Kasumi-1 (cell line): ENCODE measurements around the gene CLDN11.

Experiments
- DNase-seq, 2 experiments: peaks; one replicate each; lab custom pipeline; 2025; lab: John Stamatoyannopoulos, UW

The CLDN11 gene

GRCh38 chr3:170418422-170419398 is at the start of gene CLDN11:
Gene CLDN11 (plus strand): TSS chr3:170418868. CDS start chr3:170419067, 199 bp downstream.
- DNase-seq: no peak

DNA sequence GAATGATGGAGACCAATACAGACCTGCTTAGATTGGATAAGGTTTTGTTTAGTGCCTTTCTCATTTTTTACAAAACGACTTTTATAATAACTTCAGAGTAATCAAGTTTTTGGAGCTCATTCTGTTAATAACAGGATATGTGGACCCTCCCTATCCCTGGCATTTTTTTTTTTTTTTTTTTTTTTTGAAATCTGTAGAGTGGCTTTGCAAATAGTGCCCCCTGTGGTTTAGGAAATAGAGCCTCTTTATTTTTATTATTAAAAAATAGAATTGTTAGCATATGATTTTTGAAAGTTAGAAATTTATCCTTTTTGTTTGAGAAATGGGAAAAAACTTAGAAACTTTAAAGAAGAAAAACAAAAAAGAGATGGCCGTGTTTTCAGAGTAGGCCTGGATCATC is 49.7 kb upstream of the CLDN11 start:
- peak; percentile 29 to 47 for DNase-seq

DNA sequence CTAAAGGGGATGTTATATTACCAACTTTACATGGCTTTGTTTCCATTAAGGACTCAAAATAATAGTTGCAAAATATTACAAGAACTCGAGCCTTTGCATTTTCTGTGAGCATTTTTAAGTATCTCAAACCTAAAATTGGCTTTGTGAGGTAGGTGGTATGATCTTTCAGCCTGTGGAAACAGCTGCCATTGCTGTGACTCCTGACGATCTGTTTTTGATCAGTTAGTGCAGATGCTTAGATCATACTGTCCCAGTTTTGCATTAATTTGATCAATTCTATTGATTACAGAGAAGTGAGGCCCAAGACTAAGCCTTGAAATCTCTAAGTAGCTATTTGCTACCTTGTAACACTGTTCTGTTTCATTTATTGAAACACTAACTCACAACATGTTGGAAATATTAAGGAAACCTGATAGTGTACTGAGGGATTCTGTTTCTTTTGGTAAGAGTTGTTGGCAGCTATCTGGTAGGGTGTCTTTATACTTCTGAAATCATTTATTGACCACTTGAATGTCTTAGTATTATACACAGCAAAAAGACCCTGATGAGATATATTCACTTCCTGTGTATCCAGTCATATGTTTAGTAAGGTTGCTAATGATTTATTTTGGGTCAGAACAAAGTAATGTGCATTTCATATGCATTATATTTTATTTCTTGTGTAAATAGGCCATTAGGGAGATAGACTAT is 46.3 kb upstream of the CLDN11 start:
- no peak for DNase-seq

GRCh38 chr3:170383567-170383966 is 35.1 kb upstream of the CLDN11 start:
- no peak for DNase-seq

- DNase-seq: no peak
Measured at GRCh38 chr3:170386468-170386867, 32.2 kb upstream of the CLDN11 start.

DNA sequence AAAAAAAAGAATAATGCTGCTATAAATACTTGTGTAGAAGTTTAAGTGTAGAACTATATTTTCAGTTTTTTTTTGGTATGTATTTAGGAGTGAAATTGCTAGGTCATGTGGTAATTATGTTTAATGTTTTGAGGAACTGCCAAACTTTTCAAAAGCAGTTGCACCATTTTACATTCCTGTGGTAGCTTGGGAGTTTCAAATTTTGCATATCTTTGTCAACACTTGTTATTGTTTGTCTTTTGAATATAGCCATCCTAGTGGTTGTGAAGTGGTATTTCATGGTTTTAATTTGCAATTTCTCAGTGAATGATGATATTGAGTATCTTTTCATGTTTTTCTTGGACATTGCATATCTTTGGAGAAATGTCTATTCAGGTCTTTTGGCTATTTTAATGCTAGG is 30.7 kb upstream of the CLDN11 start:
- no peak for DNase-seq

DNA sequence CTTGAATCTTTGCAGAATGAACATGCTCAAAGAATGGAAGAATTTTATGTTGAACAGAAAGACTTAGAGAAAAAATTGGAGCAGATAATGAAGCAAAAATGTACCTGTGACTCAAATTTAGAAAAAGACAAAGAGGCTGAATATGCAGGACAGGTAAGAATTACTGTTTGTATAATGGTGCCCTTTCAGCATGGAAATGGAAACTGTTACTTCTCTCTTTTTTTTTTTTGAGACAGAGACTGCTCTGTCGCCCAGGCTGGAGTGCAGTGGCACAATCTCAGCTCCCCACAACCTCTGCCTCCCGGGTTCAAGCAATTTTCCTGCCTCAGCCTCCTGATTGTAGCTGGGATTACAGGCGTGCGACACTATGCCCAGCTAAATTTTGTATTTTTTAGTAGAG is 27.6 kb upstream of the CLDN11 start:
- DNase-seq: no peak

DNA sequence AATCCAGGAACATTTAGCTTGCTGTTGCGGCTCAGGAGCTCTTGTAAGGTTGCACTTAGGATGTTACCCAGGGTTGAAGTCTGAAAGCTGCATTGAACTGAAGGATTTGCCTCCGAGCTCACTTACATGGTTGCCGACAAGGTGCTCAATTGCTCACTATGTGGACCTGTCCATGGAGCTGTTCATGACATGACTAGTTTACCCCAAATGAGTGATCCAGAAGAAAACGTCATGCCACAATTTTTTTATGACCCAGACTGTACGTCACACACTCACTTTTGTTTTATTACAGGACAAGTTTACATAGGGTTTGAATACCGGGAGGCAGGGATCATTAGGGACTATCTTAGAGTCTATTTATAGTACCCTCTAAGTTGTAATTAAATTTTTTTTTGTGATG is 21.0 kb upstream of the CLDN11 start:
- DNase-seq: no peak

DNA sequence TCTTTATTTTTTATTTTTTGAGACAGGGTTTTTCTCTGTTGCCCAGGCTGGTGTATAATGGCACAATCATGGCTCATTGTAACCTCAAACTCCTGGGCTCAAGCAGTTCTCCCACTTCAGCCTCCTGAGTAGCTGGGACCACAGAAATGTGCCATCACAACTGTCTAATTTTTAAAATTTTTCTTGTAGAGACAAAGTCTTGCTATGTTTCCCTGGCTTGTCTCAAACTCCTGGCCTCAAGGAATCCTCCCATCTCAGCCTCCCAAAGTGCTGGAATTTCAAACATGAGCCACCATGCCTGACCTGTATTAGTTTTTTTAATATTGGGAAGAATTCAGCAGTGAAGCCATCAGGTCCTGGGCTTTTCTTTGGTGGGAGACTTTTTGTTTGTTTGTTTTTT is 13.6 kb upstream of the CLDN11 start:
- no peak for DNase-seq

- peak; percentile 28 to 48 for DNase-seq
Measured at GRCh38 chr3:170410428-170411029, 8.1 kb upstream of the CLDN11 start.

DNA sequence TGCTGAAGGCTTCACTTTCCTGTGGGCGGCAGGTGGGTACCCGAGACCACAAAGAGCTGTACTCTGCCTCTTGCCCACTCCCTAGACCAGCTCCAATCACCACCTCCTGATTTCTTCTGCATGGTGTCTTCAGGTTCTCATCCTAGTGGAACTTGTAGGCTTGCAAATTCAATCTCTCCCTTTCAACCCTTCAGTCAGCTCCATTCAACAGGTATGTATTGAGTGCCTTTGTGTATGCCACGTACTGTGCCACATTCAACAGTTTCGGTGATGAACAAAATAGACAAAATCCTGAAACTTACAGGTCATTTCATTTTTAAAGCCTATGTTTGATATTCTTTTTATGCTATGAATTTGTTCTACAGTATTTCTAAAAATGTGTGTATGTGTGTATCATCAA is 5.4 kb upstream of the CLDN11 start:
- no peak for DNase-seq

DNA sequence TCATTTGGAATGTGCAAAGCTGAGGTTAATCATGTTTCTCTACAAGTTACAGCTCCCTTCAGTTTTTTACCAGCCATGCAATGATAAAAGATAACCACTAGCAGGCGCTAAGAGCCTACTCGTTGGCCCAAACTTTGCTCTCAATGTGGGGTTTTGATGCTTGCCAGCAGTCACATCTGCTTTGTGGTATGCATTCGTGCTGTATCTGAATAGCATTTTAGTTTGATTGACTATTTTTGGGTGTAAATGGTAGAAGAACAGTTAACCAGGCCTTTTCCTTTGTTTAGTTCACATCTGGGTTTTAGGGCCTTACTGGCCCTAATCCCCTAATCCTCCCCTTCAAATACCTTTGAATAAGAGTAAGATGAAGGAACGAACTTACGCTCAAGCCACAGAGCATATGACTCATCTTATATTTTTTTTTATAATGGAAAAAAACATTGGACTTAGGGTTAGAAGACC is 4.4 kb upstream of the CLDN11 start:
- DNase-seq: peak; percentile 78 to 85

GRCh38 chr3:170417090-170417489 is 1.6 kb upstream of the CLDN11 start:
- DNase-seq: no peak

GRCh38 chr3:170419557-170420087 is 954 bp downstream of the CLDN11 start:
- DNase-seq: no peak

DNA sequence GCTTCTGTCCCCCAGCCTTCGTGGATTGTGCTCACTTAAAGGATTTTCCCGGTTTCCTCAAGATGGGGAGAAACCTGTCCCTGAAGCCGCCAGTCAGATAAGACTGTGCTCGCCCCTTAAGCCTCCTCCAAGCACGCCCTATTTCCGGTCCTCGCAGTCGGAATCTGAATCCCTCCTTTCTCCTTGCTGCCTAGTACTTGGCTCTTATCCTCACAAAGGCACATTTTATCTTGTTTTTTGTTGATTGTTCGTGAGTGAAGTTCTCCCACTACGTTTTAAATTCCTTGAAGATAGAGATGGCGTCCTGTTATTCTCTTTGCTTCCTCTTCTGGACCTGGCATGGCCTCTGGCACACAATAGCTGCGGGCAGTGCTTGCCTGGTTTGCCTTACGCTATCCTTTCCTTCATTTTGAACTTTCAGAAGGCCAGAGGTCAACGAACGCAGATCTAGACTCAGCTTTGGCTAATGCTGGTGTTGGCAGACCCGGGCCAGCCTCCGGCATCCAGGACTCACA is 1.7 kb downstream of the CLDN11 start:
- no peak for DNase-seq

DNA sequence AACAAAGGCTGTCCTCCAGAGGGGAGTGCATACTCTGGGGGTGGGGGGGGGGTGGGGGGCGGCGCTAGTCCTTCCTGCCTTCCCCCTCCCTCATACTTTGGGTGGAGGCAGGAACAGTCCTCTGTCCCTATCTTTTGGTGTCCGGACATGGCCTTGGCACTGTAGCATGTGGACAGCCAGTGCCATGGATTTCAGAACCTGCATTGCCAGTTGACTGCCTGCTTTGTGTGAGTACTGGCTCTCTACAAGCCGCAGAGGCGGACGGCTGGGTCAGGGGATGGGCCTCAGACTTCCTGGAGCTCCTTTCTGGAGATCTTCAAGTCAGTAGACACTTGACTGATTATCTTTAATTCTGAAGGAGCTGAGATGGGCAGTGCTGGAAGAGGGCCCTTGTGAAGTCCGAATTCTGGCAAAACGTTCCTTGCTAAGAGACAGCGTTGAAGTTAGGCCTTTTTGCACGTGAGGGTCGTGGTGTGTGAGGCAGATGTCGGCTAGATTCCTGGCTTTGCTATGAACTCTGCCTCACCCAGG is 2.5 kb downstream of the CLDN11 start:
- no peak for DNase-seq

DNA sequence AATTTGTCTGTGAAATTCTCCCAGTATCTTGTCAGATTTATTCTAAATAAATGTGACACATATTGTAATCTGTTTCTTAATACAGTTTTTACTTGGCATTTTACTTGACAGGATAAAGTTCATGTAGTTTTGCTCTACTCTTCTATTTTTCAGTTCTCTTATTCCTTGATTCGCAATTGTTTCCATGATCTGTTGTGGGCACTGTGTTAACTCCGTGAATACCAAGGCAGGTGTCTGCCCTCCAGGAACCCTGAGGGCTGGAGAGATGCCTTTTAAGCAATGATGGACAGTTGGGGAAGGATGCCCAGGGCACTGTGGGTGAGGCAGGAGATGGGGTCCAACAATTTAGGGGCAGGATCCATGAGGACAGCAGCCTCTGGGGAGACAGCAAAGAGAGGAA is 3.1 kb downstream of the CLDN11 start:
- no peak for DNase-seq

- no peak for DNase-seq
Measured at GRCh38 chr3:170423001-170423615, 4.4 kb downstream of the CLDN11 start.

GRCh38 chr3:170424879-170425278 is 6.2 kb downstream of the CLDN11 start:
- no peak for DNase-seq

DNA sequence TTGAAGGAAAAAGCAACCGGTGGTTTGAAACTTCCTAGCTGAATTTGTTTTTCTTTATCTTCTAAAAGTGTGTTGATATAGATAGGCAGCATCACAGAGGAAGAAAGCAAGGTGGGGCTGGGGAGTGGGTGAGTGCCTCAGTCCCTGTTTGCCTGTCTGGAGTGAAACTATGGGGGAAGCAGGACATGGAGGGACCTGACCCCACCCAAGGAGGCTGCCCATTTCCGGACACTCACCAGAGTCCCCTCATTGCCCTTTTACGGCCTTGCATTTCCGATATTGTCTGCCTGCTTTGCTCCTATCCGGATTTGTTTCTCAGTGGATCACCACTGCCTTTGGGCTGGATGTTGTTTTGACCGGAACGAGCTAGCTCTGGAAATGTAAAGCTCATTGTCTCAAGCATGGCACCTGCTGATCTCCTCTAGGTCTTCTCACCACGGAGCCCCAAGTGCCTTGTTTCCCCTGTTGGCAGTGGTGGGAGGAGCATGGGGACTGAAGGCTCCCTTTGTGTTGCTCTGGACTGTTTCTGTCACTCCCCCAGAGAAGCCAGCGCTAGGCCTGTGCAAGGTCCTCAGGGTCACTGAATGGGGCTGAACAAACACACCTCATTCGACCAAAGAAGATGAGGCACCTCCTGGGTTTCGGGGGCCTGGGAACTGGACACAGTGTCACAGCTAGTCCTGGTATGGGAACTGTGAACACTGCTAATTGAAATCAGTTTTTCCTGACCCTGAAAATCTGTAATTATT is 7.0 kb downstream of the CLDN11 start:
- no peak for DNase-seq
